HG02885 (cell line): ENCODE data around the gene E2F3.

Source experiments
- ATAC-seq: cut with Tn5 transposase; IDR thresholded peaks from one replicate; pipeline ENCODE4 v1.9.1; 2021; ENCODE audit warnings: mild to moderate bottlenecking; ENCODE audit not compliant: unreplicated experiment, poor library complexity

E2F3 gene

DNA sequence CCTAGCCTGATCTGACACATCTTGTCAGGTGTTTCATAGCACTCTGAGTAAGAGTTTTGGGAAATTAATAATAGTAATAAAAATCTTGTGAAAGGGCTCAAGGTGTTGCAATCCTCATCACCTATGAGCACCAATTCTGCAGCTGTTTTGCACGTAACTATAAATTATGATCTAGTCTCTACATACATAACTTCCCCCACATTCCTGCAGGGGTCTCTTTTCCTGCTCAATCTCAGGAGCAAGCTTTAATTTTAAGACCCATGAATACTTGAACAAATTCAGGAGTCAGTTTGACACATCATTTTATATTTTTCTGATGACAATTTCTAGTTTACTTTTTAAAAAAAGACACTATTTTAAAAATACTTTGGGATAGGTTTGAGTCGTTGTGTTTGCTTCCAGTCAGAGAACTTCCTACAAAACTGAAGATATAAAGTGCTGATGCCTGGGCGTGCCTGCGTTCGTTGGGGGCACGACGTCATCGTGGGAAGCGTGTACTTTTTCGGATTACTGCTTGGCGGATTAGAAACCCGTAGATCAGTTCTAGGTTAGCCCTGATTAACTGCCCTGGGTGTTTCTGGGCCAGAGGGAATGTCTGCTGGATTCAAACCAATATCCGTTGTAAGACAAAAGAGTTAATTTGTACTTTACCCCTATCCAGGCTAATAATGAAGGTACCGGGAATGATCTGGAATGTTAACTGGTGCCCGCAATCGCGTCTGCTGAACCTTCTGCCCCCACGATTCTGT lies 1.0 kb upstream of the E2F3 start:
- no peak for ATAC-seq

- no peak for ATAC-seq
Observed at GRCh38 chr6:20402092-20402341, 338 bp downstream of the E2F3 start.

GRCh38 chr6:20402342-20403069 lies 827 bp downstream of the E2F3 start:
- no peak for ATAC-seq

DNA sequence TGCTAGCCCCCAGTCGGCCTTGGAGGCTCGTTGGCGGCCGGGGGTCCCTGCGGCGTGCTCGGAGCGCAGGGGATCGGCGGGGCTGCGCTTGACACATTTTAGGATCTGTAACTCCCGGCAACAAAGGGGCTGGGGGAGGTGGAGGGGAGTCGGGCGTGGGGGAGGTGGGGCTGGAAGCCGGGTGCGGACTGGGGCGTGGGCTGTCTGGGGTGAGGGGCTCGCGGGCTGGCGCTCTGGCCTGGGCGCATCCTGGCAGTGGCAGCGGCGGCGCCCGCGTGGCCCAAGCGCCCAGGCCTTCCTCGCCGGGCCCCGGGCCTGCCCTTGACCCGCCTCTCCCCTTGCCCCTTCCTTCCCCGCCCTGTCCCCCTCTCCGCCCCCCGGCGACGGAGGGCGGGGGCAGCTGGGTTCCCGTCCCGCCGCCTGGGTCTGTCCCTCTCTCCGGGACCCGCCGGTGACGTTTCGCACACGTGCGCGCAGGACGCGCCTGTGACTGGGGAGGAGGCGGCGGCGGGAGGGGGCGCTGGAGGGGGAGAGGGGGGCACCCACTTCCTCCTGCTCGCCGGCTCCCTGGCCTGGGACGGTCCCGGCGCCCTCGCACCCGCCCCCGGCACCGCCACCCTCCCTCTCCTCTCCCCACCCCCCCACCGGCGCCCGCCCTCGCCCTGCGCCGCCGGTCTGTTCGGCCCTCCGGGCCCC lies 1.5 kb downstream of the E2F3 start:
- peak; percentile 49 for ATAC-seq

GRCh38 chr6:20403766-20404640 lies 2.3 kb downstream of the E2F3 start:
- peak; percentile 0 for ATAC-seq

DNA sequence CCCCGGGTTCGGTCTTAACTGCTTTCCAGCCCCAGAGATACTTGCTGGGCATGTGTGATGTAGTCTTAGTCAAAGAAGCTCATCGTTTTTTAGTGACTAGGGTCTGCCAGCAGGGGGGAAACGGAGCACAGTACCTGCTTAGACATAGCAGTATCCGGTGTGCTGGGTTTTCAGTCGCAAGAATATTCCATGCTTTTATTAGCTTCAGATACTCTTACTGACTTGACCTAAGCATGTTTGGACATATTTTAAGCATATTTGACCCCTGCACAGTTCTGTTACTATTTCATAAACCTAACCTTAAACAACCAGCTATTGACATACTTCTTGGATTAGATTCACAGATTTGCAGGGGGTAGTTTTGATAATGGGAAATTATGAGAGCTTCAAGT lies 3.0 kb downstream of the E2F3 start:
- peak; percentile 33 for ATAC-seq

DNA sequence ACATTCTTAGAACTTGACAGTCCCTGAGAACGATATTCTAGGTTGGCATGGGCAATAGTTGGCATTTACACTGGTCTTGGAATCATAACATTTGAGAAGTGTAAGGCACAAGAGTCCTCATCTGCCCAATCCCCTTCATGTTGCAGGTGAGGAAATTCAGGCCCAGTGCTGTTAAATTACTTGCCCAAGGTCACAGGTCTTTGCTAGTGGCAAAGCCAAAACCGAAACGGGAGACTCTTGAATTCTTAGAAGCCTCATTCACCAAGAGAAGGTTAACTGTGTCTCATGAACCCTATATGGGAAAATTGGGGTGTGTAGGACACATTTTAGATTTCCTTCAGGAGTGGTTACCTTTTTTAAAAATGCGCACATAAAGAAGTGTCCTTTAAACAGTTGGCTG lies 7.2 kb downstream of the E2F3 start:
- ATAC-seq: no peak

DNA sequence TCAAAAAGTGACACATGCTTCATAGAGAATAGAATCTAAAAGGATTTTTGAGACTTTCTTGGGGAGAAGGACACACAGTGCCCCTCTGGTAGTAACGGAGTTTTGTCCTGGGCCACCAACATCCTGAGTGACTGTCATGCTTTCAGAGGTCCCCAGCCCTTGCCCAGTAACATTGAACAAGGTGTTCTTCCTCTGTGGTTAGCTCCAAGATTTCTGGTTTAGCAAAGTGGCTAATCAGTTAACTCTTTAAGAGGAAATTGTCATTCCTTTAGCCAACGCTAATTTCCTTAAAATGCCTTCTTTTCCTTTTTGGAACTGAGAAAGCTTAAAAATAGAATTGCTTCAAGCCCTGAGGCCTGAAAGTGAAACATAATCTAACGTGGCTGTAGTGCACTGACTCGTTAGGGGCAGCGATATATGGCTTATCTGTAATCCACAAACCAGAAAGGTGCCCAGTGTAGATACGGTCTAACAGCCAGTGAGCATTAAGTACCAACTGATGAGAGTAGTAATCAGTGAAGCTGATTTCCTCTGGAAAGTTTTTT lies 7.8 kb downstream of the E2F3 start:
- peak; percentile 90 for ATAC-seq

- ATAC-seq: no peak
Observed at GRCh38 chr6:20411544-20411943, 9.9 kb downstream of the E2F3 start.

DNA sequence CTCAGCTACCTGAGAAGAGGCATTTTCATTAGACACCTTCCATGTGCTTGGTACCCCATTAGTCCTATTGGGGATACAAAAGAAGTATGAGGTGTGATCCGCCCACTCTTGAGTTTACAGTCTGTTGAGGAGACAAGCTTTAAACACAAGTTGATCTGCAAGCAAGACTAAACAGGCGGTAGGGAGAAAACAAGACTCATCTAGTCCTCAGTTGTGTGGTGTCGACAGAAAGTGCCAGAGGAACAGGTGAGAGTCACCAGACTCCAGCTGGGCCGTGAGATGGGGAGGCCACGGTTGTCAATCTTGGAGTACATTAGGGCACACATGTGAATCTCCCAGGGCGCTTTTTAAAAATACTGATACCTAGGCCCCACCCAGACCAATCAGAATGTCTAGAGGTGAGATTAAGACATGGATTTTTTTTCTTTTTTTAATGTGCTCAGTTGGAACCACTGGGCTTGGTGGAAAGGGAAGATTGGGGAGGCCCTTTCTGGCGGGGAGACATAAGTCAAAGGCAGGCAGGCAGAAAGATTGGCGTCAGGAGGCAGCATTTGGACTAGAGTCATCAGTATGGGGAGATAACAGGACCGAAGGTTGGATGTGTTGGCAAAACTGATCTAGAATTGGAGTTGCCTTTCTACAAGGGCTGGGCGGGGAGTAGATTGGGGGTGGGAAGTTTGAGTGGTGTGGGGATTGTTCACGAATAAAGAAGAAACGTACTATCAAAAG lies 10.4 kb downstream of the E2F3 start:
- ATAC-seq: no peak

DNA sequence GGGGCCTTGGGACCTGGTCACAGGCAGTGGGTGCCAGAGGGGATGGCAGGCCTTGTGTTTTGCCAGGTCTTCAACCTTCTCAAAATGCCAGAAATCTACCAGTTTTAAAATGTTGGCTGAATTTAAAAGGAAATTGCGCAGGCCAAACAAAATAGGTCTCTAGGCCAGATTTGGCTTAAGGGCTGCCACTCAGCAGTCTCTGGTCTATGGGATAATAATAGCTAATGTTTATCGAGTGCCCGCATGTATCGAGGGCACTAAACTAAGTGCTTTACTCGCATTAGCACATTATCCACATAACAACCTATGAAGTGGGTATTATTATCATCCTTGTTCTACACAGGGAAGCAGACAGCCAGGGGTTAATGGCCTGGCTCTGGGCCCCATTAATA lies 11.0 kb downstream of the E2F3 start:
- no peak for ATAC-seq

DNA sequence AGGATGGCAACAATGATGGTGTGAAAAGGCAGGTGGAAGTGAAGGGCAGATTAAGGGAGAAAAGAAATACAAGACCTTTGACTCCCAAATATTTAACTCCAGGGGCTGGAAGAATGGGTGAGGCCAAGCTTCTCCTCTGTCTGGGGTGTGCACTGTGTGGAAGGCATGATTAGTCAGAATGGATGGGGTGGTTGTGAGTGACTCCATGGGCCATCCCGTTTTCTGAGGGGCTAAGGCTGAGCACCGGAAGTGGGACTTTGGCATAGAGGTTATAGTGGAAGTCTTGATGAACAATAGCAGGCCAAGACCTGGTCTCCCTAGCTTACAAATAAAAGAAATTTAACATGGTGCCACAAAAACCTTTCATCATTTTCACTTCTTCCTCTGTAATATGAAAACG lies 12.1 kb downstream of the E2F3 start:
- no peak for ATAC-seq

- ATAC-seq: no peak
Observed at GRCh38 chr6:20414711-20415110, 13.0 kb downstream of the E2F3 start.

- ATAC-seq: no peak
Observed at GRCh38 chr6:20415304-20415703, 13.6 kb downstream of the E2F3 start.

GRCh38 chr6:20415712-20416454 lies 14.2 kb downstream of the E2F3 start:
- ATAC-seq: no peak

DNA sequence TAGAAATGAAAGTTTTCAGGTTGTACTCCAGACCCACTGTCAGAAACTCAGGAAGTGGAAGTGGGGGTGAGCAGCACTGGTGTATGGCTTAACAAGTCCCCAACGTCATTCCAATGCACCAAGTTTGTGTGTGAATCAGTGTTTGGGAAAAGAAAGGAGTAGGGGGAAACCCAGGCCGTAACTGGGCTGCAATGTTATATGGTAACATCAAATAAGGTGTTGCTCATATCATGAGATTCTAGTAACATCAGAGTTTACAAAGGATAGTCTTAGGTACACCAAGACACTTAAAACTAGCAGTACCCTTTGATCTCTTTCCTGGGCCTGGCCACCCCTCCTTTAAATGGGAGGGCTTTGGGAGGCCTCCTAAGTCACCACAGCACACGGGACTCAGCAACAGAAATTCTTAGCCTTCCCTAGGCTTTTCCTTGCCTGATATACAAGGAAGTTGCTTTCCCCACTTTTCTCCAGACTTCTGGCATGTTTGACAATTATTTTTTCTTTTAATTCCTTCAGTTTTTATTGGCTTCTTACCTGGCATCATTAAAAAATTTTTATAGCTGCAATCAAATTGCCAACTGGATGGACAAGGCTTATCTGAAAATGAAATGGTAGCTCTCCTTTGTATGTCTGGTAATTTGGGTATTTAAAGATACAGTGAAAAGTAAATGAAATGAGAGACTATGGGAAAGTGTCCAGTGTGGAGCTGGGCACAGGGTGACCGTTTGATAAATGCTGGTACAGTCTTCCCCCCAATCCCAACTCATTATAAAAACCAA lies 15.1 kb downstream of the E2F3 start:
- ATAC-seq: no peak

DNA sequence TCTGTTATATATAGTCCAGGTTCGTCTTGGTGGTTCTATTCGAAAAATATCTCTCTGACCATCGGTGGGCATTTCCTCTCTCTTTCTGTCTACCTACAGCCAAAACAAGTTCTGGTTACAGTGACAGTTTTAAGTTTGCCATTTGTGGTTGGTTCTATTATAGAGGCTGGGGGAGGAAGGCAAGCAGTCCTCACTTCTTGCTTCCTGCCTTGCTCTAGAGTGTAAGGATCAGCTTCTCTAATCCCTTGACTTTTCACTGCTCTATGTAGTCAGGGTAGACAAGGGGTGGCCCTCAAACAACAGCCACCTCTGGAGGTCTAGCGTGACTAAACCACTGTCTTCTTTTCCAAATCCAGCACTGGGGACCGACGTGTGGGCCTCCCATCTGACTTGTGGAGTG lies 16.1 kb downstream of the E2F3 start:
- no peak for ATAC-seq
